Calu3 (cell line): ENCODE data around the gene SHROOM3. TPM values are rescaled to one million over a fixed set of nuclear protein-coding genes. Genes with fewer than 3 reads are reported as not detected.

Experiments
- BruUV-seq: library from RNA; stranded (reverse); fragments of 400-500 nt; replicated peaks from 2 replicates; lab custom pipeline; 2021; lab: Mats Ljungman, UMichigan
- CTCF ChIA-PET: fragments of 300-600 bp; sonication (Branson Sonifier 250); formaldehyde crosslinking; loops from one replicate; lab custom pipeline; 2022; ENCODE audit warnings: antibody characterized with exemption; lab: Charles Lee
- DNase-seq: peaks from one replicate; pipeline ENCODE4 v3.0.0; 2022
- H3K27ac Mint-ChIP-seq: one replicate; pipeline ENCODE4 v1.8.0; 2022; ENCODE audit warnings: mixed read lengths; ENCODE audit not compliant: unreplicated experiment
- H3K27me3 Mint-ChIP-seq: one replicate; pipeline ENCODE4 v1.8.0; 2022; ENCODE audit warnings: mixed read lengths; ENCODE audit not compliant: unreplicated experiment
- H3K36me3 Mint-ChIP-seq: one replicate; pipeline ENCODE4 v1.8.0; 2022; ENCODE audit warnings: mild to moderate bottlenecking, moderate library complexity, mixed read lengths; ENCODE audit not compliant: insufficient read depth, unreplicated experiment
- H3K4me1 Mint-ChIP-seq: one replicate; pipeline ENCODE4 v1.8.0; 2022; ENCODE audit warnings: mild to moderate bottlenecking, low read depth, mixed read lengths; ENCODE audit not compliant: unreplicated experiment
- H3K4me3 Mint-ChIP-seq: one replicate; pipeline ENCODE4 v1.8.0; 2022; ENCODE audit warnings: mild to moderate bottlenecking, low read depth, moderate library complexity, mixed read lengths; ENCODE audit not compliant: unreplicated experiment
- H3K9me3 Mint-ChIP-seq: one replicate; pipeline ENCODE4 v1.8.0; 2022; ENCODE audit warnings: low read depth, mixed read lengths; ENCODE audit not compliant: unreplicated experiment
- intact Hi-C: fragments of 100-400 bp; cut with micrococcal nuclease; formaldehyde crosslinking; loops from one replicate; pipeline ENCODE4 v1.10.0; 2022; ENCODE audit not compliant: unreplicated experiment
- total RNA-seq: library from RNA; stranded (reverse); gene quantifications from 2 replicates; pipeline ENCODE4 v1.2.3, GENCODE V29; 2022
- TF ChIP-seq, protein P1 (sequence below): fragments of 200-600 bp; IDR thresholded peaks from one replicate; pipeline ENCODE4 v1.8.0; 2022; ENCODE audit warnings: antibody characterized with exemption; ENCODE audit not compliant: unreplicated experiment

The SHROOM3 gene
- total RNA-seq, 1 experiment from 2014 or later, result 114 TPM

- no peaks in the 10 kb centered on the region for H3K27me3 Mint-ChIP-seq
- CTCF ChIA-PET, result no interaction called here
- TF ChIP-seq, protein P1, sequence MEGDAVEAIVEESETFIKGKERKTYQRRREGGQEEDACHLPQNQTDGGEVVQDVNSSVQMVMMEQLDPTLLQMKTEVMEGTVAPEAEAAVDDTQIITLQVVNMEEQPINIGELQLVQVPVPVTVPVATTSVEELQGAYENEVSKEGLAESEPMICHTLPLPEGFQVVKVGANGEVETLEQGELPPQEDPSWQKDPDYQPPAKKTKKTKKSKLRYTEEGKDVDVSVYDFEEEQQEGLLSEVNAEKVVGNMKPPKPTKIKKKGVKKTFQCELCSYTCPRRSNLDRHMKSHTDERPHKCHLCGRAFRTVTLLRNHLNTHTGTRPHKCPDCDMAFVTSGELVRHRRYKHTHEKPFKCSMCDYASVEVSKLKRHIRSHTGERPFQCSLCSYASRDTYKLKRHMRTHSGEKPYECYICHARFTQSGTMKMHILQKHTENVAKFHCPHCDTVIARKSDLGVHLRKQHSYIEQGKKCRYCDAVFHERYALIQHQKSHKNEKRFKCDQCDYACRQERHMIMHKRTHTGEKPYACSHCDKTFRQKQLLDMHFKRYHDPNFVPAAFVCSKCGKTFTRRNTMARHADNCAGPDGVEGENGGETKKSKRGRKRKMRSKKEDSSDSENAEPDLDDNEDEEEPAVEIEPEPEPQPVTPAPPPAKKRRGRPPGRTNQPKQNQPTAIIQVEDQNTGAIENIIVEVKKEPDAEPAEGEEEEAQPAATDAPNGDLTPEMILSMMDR, result no peak
- no peak for DNase-seq
- H3K36me3 Mint-ChIP-seq, result peaks cover 6% of the 10 kb centered on the region
- H3K4me1 Mint-ChIP-seq, result peaks cover 20% of the 10 kb centered on the region
- no TSS peak for BruUV-seq
- no peak overlapping the region for H3K4me3 Mint-ChIP-seq
- H3K9me3 Mint-ChIP-seq, result peaks cover 2% of the 10 kb centered on the region
- intact Hi-C loops, result no loop called here
- no peak overlapping the region for H3K27ac Mint-ChIP-seq
Measured at GRCh38 chr4:76531597-76531996, 96.6 kb downstream of the SHROOM3 start.

DNA sequence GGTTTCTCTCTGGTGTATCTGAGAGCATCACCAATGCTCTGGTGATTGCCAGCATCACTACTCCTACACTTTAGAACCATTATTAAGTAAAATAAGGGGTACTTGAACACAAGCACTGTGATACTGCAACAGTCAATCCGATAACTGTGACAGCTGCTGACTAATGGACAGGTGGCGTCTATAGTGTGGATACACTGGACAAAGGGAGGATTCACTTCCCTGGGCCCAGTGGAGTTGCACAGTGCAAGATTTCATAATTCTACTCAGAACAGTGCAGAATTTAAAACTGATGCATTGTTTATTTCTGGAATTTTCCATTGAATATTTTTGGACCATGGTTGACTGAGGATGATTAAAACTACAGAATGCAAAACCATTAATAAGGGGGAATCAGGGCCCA, 97.8 kb downstream of the SHROOM3 start:
- TF ChIP-seq, protein P1, result no peak
- no TSS peak for BruUV-seq
- intact Hi-C loops, result no loop called here
- Mint-ChIP-seq H3K36me3 (no peaks in the 10 kb centered on the region), H3K4me1 (peaks cover 25% of the 10 kb centered on the region), H3K27me3 (no peaks in the 10 kb centered on the region), H3K9me3 (peaks cover 6% of the 10 kb centered on the region), H3K27ac (no peak overlapping the region), H3K4me3 (no peak overlapping the region)
- CTCF ChIA-PET, result no interaction called here
- no peak for DNase-seq

DNA sequence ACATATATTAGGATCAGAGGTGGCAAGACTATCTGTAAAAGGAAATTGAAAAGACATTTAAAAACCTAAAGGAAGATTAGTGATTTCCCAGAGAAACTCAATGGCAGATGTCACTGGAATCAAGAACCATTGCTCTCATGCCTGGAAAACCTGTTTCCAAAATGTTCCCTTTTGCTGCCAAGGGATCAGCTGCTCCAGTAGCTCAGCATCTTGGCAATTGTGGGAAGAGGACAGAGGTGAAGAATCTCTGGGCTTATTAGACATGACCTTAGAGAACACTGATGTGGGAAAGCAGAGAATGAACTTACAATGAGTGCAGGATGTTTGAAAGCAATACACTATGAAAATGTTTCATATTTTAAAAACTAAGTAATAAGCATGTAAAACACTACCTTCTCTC, 98.3 kb downstream of the SHROOM3 start:
- Mint-ChIP-seq H3K27me3 (no peaks in the 10 kb centered on the region), H3K4me3 (no peak overlapping the region), H3K36me3 (no peaks in the 10 kb centered on the region), H3K4me1 (peaks cover 30% of the 10 kb centered on the region), H3K27ac (no peak overlapping the region), H3K9me3 (peaks cover 6% of the 10 kb centered on the region)
- TF ChIP-seq, protein P1, result no peak
- intact Hi-C loops, result no loop called here
- CTCF ChIA-PET, result no interaction called here
- DNase-seq, result no peak
- BruUV-seq, result no TSS peak

DNA sequence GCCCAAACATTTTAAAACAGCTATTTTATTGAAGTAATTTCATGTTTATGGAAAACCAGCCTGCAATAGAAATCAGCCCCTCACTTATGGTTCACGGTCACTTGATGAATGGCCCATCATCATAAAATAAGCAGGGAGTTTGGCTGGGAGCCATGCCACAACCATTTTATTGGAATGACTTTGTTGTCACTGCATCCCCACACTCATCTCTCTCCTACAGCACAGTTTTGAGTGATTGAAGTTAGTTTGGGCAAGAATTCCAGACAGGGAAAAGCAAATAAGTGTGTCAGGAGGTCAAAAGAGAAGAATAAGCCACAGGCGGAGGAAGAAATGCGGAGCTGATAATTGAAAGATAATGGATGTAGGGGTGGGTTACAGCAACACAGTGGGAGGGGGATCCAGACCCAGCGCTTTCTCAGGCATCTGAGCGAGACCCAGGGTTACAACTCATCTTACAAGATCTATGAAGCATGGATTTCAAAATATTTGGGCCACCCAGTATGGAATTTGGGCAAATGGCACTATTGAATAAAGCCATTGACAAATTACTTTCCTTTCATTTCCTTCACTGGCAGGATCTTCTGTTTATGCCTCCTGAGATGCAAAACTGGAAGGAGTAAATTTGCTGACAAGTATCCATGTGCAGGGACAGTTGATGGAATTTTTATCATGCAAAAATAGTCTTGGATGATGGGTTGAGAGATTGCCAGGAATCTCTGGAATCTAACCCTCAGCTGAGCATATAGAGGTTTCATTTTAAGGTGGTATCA, 100.8 kb downstream of the SHROOM3 start:
- DNase-seq, result no peak
- CTCF ChIA-PET, result interaction anchor here (1.4 kb wide), 1 partner anchor 9 kb away, joined by 5 read pairs; no protein-coding TSS in a partner anchor
- Mint-ChIP-seq H3K4me1 (peaks cover 32% of the 10 kb centered on the region), H3K4me3 (no peak overlapping the region), H3K27ac (no peak overlapping the region), H3K36me3 (no peaks in the 10 kb centered on the region), H3K27me3 (no peaks in the 10 kb centered on the region), H3K9me3 (peaks cover 3% of the 10 kb centered on the region)
- TF ChIP-seq, protein P1, result no peak
- intact Hi-C loops, result no loop called here
- no TSS peak for BruUV-seq
